ENCODE results near the gene HOXD8. TPM values are rescaled to one million over a fixed set of nuclear protein-coding genes. Genes with fewer than 3 reads are reported as not detected.

HOXD8 gene
- total RNA-seq, 1 donor from 2014 or later: 0.58 TPM

- Mint-ChIP-seq H3K27ac (no peak overlapping the region), H3K4me1 (peaks cover 17% of the 10 kb centered on the region), H3K9me3 (no peaks in the 10 kb centered on the region), H3K27me3 (ENCODE audit: low read depth) (peaks cover 100% of the 10 kb centered on the region), H3K4me3 (no peak overlapping the region), H3K36me3 (no peaks in the 10 kb centered on the region)
- peak in 1 of 2 experiments; percentile 62 for DNase-seq (ENCODE audit: low spot score in 2 of 2, unreplicated experiment in 2 of 2)
- TF ChIP-seq, protein P1, sequence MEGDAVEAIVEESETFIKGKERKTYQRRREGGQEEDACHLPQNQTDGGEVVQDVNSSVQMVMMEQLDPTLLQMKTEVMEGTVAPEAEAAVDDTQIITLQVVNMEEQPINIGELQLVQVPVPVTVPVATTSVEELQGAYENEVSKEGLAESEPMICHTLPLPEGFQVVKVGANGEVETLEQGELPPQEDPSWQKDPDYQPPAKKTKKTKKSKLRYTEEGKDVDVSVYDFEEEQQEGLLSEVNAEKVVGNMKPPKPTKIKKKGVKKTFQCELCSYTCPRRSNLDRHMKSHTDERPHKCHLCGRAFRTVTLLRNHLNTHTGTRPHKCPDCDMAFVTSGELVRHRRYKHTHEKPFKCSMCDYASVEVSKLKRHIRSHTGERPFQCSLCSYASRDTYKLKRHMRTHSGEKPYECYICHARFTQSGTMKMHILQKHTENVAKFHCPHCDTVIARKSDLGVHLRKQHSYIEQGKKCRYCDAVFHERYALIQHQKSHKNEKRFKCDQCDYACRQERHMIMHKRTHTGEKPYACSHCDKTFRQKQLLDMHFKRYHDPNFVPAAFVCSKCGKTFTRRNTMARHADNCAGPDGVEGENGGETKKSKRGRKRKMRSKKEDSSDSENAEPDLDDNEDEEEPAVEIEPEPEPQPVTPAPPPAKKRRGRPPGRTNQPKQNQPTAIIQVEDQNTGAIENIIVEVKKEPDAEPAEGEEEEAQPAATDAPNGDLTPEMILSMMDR (IDR thresholded peaks at IDR 0.05; ENCODE audit: unreplicated experiment): peak; percentile 46
Observed at GRCh38 chr2:176085861-176086771, 43.4 kb upstream of the HOXD8 start.

GRCh38 chr2:176087330-176088047 lies 42.0 kb upstream of the HOXD8 start:
- Mint-ChIP-seq H3K27me3 (ENCODE audit: low read depth) (peaks cover 98% of the 10 kb centered on the region), H3K4me3 (peak overlapping the region; percentile 83), H3K4me1 (peaks cover 22% of the 10 kb centered on the region), H3K27ac (no peak overlapping the region), H3K9me3 (no peaks in the 10 kb centered on the region), H3K36me3 (no peaks in the 10 kb centered on the region)
- TF ChIP-seq, protein P1 (IDR thresholded peaks at IDR 0.05; ENCODE audit: unreplicated experiment): no peak
- DNase-seq (ENCODE audit: low spot score in 2 of 2, unreplicated experiment in 2 of 2): no peak

DNA sequence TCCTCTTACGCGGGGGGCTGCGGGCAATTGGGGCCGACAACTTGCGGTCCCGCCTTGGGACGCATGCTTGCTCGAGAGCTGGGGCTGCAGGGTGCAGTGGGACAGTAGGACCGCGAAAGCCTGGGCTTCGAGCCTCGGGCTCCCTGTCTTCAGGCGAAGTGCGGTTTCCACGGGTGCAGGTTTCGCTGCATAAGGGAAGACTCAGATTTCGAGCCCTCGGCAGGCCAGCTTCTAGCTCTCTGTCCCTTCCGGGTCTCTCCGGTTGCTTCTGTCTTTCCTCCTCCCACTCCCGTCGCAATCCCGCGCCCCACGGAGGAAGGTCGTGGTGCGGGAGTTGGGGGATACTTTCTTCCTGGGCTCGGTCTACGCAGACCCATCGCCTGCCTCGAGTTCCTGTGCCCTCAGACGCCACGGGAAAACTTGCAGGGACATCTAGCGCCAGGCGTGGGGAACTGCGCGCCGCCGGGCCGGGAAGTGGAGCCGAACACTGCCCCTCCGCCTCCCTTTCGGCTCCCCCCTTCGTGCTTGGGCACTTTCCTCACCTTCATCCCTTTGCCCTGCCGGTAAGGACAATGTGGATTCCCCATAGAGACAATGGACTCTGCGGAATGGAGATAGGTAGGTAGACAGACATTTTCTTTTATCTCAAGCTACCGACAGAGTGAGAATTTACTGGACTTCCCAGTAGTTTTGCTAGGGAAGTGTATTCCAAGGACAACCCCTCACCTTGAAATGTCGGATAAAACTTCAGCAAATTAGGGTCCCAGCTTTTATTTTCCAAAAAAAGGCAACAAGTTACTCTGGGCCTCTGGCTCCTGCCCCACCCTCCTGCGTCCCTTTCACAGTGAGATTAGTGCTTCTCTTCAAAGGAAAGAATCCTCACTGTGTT lies 41.2 kb upstream of the HOXD8 start:
- peak in 1 of 2 experiments; percentile 74 for DNase-seq (ENCODE audit: low spot score in 2 of 2, unreplicated experiment in 2 of 2)
- TF ChIP-seq, protein P1 (IDR thresholded peaks at IDR 0.05; ENCODE audit: unreplicated experiment): peak; percentile 52
- Mint-ChIP-seq H3K9me3 (no peaks in the 10 kb centered on the region), H3K27me3 (ENCODE audit: low read depth) (peaks cover 94% of the 10 kb centered on the region), H3K27ac (no peak overlapping the region), H3K4me1 (peaks cover 16% of the 10 kb centered on the region), H3K4me3 (peak overlapping the region; percentile 83), H3K36me3 (no peaks in the 10 kb centered on the region)

GRCh38 chr2:176088937-176089842 lies 40.3 kb upstream of the HOXD8 start:
- Mint-ChIP-seq H3K27me3 (ENCODE audit: low read depth) (peaks cover 94% of the 10 kb centered on the region), H3K4me1 (peaks cover 15% of the 10 kb centered on the region), H3K27ac (no peak overlapping the region), H3K4me3 (no peak overlapping the region), H3K36me3 (no peaks in the 10 kb centered on the region), H3K9me3 (no peaks in the 10 kb centered on the region)
- no peak for DNase-seq (ENCODE audit: low spot score in 2 of 2, unreplicated experiment in 2 of 2)
- TF ChIP-seq, protein P1 (IDR thresholded peaks at IDR 0.05; ENCODE audit: unreplicated experiment): no peak

Measured in mesothelial cell of epicardium (in vitro differentiated cells).